Tibial artery (tissue), 4 donors: ENCODE results near the gene IL17REL.

Experiments used
- DNase-seq, 2 donors: peaks; one replicate each; pipeline ENCODE4 v3.0.0-alpha.2; 2019
- H3K27ac ChIP-seq, 2 donors: fragments of 200-600 bp; sonication (generic) in 1 of 2; 1 replicate in 1 of 2; 2 replicates in 1 of 2; pipeline ENCODE4 v1.5.1; 2018 to 2019; ENCODE audit warnings: mild to moderate bottlenecking in 1 of 2
- H3K27me3 ChIP-seq, 2 donors: fragments of 200-600 bp; sonication (generic) in 1 of 2; one replicate each; pipeline versions ENCODE4 v1.5.1 to v1.6.0; 2016 to 2019
- H3K36me3 ChIP-seq, 3 donors: fragments of 200-600 bp; sonication (generic) in 2 of 3; one replicate each; pipeline ENCODE4 v1.5.1; 2016 to 2019; ENCODE audit warnings: mild to moderate bottlenecking in 2 of 3
- H3K4me1 ChIP-seq, 4 donors: fragments of 200-600 bp; sonication (generic) in 2 of 4; 1 replicate in 3 of 4; 2 replicates in 1 of 4; pipeline ENCODE4 v1.5.1; 2016 to 2019
- H3K4me3 ChIP-seq, 2 donors: fragments of 200-600 bp; sonication (generic) in 1 of 2; 1 replicate in 1 of 2; 2 replicates in 1 of 2; pipeline ENCODE4 v1.5.1; 2018 to 2019; ENCODE audit warnings: mild to moderate bottlenecking in 2 of 2
- H3K9me3 ChIP-seq, 3 donors: fragments of 200-600 bp; sonication (generic) in 1 of 3; one replicate each; pipeline ENCODE4 v1.5.1; 2016 to 2019
- CTCF ChIP-seq, 2 experiments: fragments of 200-600 bp in 1 of 2; fragments of 450-650 bp in 1 of 2; IDR thresholded peaks; one replicate each; pipeline ENCODE4 v1.5.1; 2017 to 2019; ENCODE audit warnings: antibody characterized with exemption in 2 of 2, mild to moderate bottlenecking in 1 of 2, moderate library complexity in 1 of 2
- intact Hi-C: fragments of 100-400 bp; cut with DNase I; formaldehyde crosslinking; loops from one replicate; pipeline ENCODE4 v1.15.0; 2023; ENCODE audit warnings: low total_unique reads

IL17REL gene

GRCh38 chr22:49958366-49958921, 54.1 kb downstream of the IL17REL start:
- no peak overlapping the region for H3K4me3 ChIP-seq
- H3K27ac ChIP-seq: no peak overlapping the region
- no peaks in the 10 kb centered on the region for H3K27me3 ChIP-seq
- peak in 1 of 2 donors; percentile 67 for DNase-seq
- intact Hi-C loops: no loop called here
- H3K4me1 ChIP-seq: peaks cover 0 to 62% (median 24%) of the 10 kb centered on the region in 4 donors
- peaks cover 9 to 19% (median 18%) of the 10 kb centered on the region in 3 donors for H3K36me3 ChIP-seq
- H3K9me3 ChIP-seq: no peaks in the 10 kb centered on the region
- no peak for TF ChIP-seq CTCF (IDR thresholded peaks at IDR 0.05)

- DNase-seq: peak in 1 of 2 donors; percentile 67
- no peak overlapping the region for H3K27ac ChIP-seq
- H3K4me1 ChIP-seq: peaks cover 0 to 62% (median 22%) of the 10 kb centered on the region in 4 donors
- no peak overlapping the region for H3K4me3 ChIP-seq
- no peaks in the 10 kb centered on the region for H3K27me3 ChIP-seq
- peaks cover 3 to 14% (median 12%) of the 10 kb centered on the region in 3 donors for H3K36me3 ChIP-seq
- TF ChIP-seq CTCF (IDR thresholded peaks at IDR 0.05): no peak
- intact Hi-C loops: no loop called here
- H3K9me3 ChIP-seq: no peaks in the 10 kb centered on the region
Observed at GRCh38 chr22:49957826-49958365, 54.7 kb downstream of the IL17REL start.

- Histone ChIP-seq H3K4me1 (peaks cover 0 to 62% (median 24%) of the 10 kb centered on the region in 4 donors), H3K9me3 (no peaks in the 10 kb centered on the region), H3K4me3 (no peak overlapping the region), H3K27ac (no peak overlapping the region), H3K27me3 (no peaks in the 10 kb centered on the region), H3K36me3 (peaks cover 0 to 8% (median 8%) of the 10 kb centered on the region in 3 donors)
- TF ChIP-seq CTCF (IDR thresholded peaks at IDR 0.05): no peak
- intact Hi-C loops: no loop called here
- DNase-seq: no peak
Observed at GRCh38 chr22:49956914-49957825, 55.4 kb downstream of the IL17REL start.

GRCh38 chr22:49956418-49956770, 56.2 kb downstream of the IL17REL start:
- intact Hi-C loops: no loop called here
- Histone ChIP-seq H3K36me3 (peaks cover 0 to 1% (median under 1%) of the 10 kb centered on the region in 3 donors), H3K27me3 (no peaks in the 10 kb centered on the region), H3K9me3 (no peaks in the 10 kb centered on the region), H3K4me3 (no peak overlapping the region), H3K4me1 (peaks cover 0 to 62% (median 32%) of the 10 kb centered on the region in 4 donors), H3K27ac (no peak overlapping the region)
- no peak for TF ChIP-seq CTCF (IDR thresholded peaks at IDR 0.05)
- no peak for DNase-seq

- no peak overlapping the region for H3K27ac ChIP-seq
- peaks cover 0 to 64% (median 35%) of the 10 kb centered on the region in 4 donors for H3K4me1 ChIP-seq
- DNase-seq: no peak
- intact Hi-C loops: no loop called here
- no peak for TF ChIP-seq CTCF (IDR thresholded peaks at IDR 0.05)
- H3K27me3 ChIP-seq: no peaks in the 10 kb centered on the region
- no peak overlapping the region for H3K4me3 ChIP-seq
- H3K9me3 ChIP-seq: no peaks in the 10 kb centered on the region
- H3K36me3 ChIP-seq: no peaks in the 10 kb centered on the region
Observed at GRCh38 chr22:49955581-49956417, 56.8 kb downstream of the IL17REL start.
